CD14-positive monocyte (primary cell): Measurements from ENCODE around the gene SMARCAL1. TPM values are rescaled to one million over a fixed set of nuclear protein-coding genes. Genes with fewer than 3 reads are reported as not detected.

ENCODE experiments used
- DNase-seq, 3 donors: peaks; one replicate each; pipeline ENCODE4 v3.0.0-alpha.2; 2011 to 2022
- H2AFZ ChIP-seq: 2 replicates; pipeline ENCODE4 v1.6.0; 2012; ENCODE audit warnings: mild to moderate bottlenecking, low read depth, low read length, inconsistent platforms; ENCODE audit not compliant: insufficient read depth, poor library complexity, severe bottlenecking
- H3K27ac ChIP-seq, 2 donors: 1 replicate in 1 of 2; 2 replicates in 1 of 2; pipeline ENCODE4 v1.5.1; 2012 to 2013; ENCODE audit warnings: low read length in 2 of 2, control low read depth in 1 of 2, inconsistent platforms in 1 of 2, low read depth in 1 of 2, mild to moderate bottlenecking in 1 of 2
- H3K27me3 ChIP-seq, 2 donors: one replicate each; pipeline versions ENCODE4 v1.6.0 to v1.6.1; 2011 to 2013; ENCODE audit warnings: low read length in 2 of 2; ENCODE audit not compliant: control insufficient read depth in 2 of 2, insufficient read depth in 2 of 2
- H3K36me3 ChIP-seq, 2 donors: replicated peaks in 1 of 2; 1 replicate in 1 of 2; 2 replicates in 1 of 2; pipeline versions ENCODE4 v1.5.1 to v1.6.1; 2012 to 2013; ENCODE audit warnings: low read length in 2 of 2, control low read depth in 1 of 2, inconsistent platforms in 1 of 2, mild to moderate bottlenecking in 1 of 2; ENCODE audit not compliant: insufficient read depth in 2 of 2, control insufficient read depth in 1 of 2
- H3K4me1 ChIP-seq, 2 donors: 1 replicate in 1 of 2; 2 replicates in 1 of 2; pipeline versions ENCODE4 v1.5.1 to v1.6.1; 2012 to 2013; ENCODE audit warnings: low read length in 2 of 2, control low read depth in 1 of 2, inconsistent platforms in 1 of 2, mild to moderate bottlenecking in 1 of 2, moderate library complexity in 1 of 2; ENCODE audit not compliant: insufficient read depth in 2 of 2, control insufficient read depth in 1 of 2
- H3K4me2 ChIP-seq: replicated peaks from 2 replicates; pipeline ENCODE3; 2012; ENCODE audit warnings: low read length, moderate library complexity, mild to moderate bottlenecking; ENCODE audit not compliant: poor library complexity, severe bottlenecking; ENCODE audit errors: extremely low read depth
- H3K4me3 ChIP-seq, 3 experiments: fragments of 200-600 bp in 1 of 3; sonication (generic) in 1 of 3; replicated peaks in 1 of 3; 1 replicate in 2 of 3; 2 replicates in 1 of 3; pipeline ENCODE4 v1.5.1; 2011 to 2013; ENCODE audit warnings: low read length in 3 of 3, mild to moderate bottlenecking in 3 of 3, control low read depth in 2 of 3, low read depth in 2 of 3, inconsistent platforms in 1 of 3, moderate library complexity in 1 of 3
- H3K79me2 ChIP-seq: 2 replicates; pipeline ENCODE4 v1.6.0; 2012; ENCODE audit warnings: mild to moderate bottlenecking, control low read depth, inconsistent platforms, low read length, moderate library complexity; ENCODE audit not compliant: insufficient read depth
- H3K9ac ChIP-seq: 2 replicates; pipeline ENCODE4 v1.6.0; 2017; ENCODE audit warnings: low read length, mild to moderate bottlenecking; ENCODE audit not compliant: insufficient read depth, poor library complexity, severe bottlenecking
- H3K9me3 ChIP-seq, 2 donors: replicated peaks in 1 of 2; 1 replicate in 1 of 2; 2 replicates in 1 of 2; pipeline versions ENCODE4 v1.5.1 to v1.6.1; 2012 to 2013; ENCODE audit warnings: low read length in 2 of 2, control low read depth in 1 of 2; ENCODE audit not compliant: control insufficient read depth in 1 of 2, insufficient read depth in 1 of 2
- H4K20me1 ChIP-seq: 2 replicates; pipeline ENCODE4 v1.6.0; 2012; ENCODE audit warnings: mild to moderate bottlenecking, low read length, control low read depth, moderate library complexity; ENCODE audit not compliant: insufficient read depth
- H3K27ac Mint-ChIP-seq, 7 donors: one replicate each; pipeline ENCODE4 v1.8.0; 2020; ENCODE audit warnings: mild to moderate bottlenecking in 7 of 7, mixed read lengths in 7 of 7, moderate library complexity in 6 of 7, inconsistent platforms in 2 of 7
- H3K27me3 Mint-ChIP-seq, 3 donors: one replicate each; pipeline ENCODE4 v1.8.0; 2021 to 2022; ENCODE audit warnings: low read depth in 3 of 3, mild to moderate bottlenecking in 3 of 3, mixed read lengths in 3 of 3, moderate library complexity in 3 of 3, inconsistent platforms in 1 of 3
- H3K36me3 Mint-ChIP-seq, 2 donors: one replicate each; pipeline ENCODE4 v1.8.0; 2020; ENCODE audit warnings: mixed read lengths in 2 of 2, inconsistent platforms in 1 of 2, mild to moderate bottlenecking in 1 of 2
- H3K4me1 Mint-ChIP-seq: one replicate; pipeline ENCODE4 v1.8.0; 2020; ENCODE audit warnings: mild to moderate bottlenecking, mixed read lengths
- H3K4me3 Mint-ChIP-seq, 2 donors: one replicate each; pipeline ENCODE4 v1.8.0; 2020; ENCODE audit warnings: mild to moderate bottlenecking in 2 of 2, mixed read lengths in 2 of 2, moderate library complexity in 1 of 2
- H3K9me3 Mint-ChIP-seq, 7 donors: one replicate each; pipeline ENCODE4 v1.8.0; 2020 to 2022; ENCODE audit warnings: mixed read lengths in 7 of 7, mild to moderate bottlenecking in 6 of 7, moderate library complexity in 6 of 7, inconsistent platforms in 2 of 7
- WGBS: methylation state at CpG from one replicate; pipeline ENCODE4 v1.1.5; 2013; ENCODE audit warnings: missing lambda C conversion rate; ENCODE audit not compliant: insufficient coverage; 5-methylcytosine and 5-hydroxymethylcytosine counted together
- intact Hi-C, 2 donors: fragments of 100-400 bp; cut with micrococcal nuclease; formaldehyde crosslinking; loops; one replicate each; pipeline versions ENCODE4 v1.15.0 to v1.15.1; 2023
- polyA plus RNA-seq, 3 donors: library from polyadenylated mRNA; depleted of rRNA in 1 of 3; unstranded in 2 of 3; stranded (reverse) in 1 of 3; fragments of 300-500 nt in 2 of 3; fragments of >200 nt in 1 of 3; fragmentation: Illumina TruSeq in 2 of 3; gene quantifications; 1 replicate in 2 of 3; 2 replicates in 1 of 3; pipeline ENCODE4 v1.2.3, GENCODE V29; 2012 to 2021
- TF ChIP-seq, protein P1 (sequence below): fragments of 200-600 bp; IDR thresholded peaks from one replicate; pipeline ENCODE4 v1.8.0; 2022; ENCODE audit warnings: antibody characterized with exemption, mild to moderate bottlenecking

Gene SMARCAL1
- polyA plus RNA-seq, 3 donors = 10.5 to 13.3 (median 11.5) TPM

DNA sequence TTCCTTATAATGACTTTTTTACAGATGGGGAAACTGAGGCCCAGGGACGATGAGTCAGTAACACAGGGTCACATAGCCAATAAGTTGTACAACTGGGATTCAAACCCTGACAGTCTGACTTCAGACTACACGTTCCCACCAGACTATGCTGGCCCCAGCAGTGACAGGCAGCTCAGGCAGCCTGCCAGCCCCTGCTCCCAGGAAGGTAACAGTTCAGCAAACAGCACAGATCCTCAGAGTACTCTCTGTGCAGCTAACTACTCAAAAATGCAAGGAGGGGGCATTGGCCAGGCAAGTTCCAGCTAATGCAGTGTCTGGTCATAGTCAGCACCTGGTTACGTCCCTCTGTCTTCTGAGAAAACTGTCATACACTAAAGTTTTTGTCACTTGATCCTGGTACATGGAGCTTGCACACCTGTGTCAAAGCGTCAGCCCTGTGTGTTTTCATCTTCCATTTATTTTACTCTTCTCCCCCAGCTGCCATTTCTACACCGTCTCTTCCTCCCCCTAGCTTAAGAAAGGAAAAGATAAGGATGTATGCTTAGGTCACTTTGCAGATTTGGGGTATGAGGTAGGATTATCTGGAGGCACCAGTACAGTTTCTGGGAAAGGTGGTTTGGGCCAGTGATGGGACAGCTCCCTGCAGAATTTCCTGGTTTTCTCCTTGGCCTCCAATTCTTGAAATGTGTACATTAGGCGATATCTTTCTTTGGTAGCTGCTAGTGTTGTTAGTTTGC is 4.5 kb downstream of the SMARCAL1 start:
- Mint-ChIP-seq H3K4me3 (no peak overlapping the region), H3K27ac (no peak overlapping the region), H3K36me3 (peaks cover 64 to 72% of the 10 kb centered on the region in 2 donors), H3K9me3 (no peaks in the 10 kb centered on the region), H3K27me3 (no peaks in the 10 kb centered on the region), H3K4me1 (peaks cover 18% of the 10 kb centered on the region)
- Histone ChIP-seq H3K4me1 (peaks cover 10 to 13% of the 10 kb centered on the region in 2 donors), H3K9ac (no peak overlapping the region), H4K20me1 (no peaks in the 10 kb centered on the region), H3K4me3 (no peak overlapping the region), H3K27me3 (no peaks in the 10 kb centered on the region), H3K27ac (no peak overlapping the region), H3K79me2 (peaks cover 8% of the 10 kb centered on the region), H3K9me3 (no peaks in the 10 kb centered on the region), H3K4me2 (no peak overlapping the region), H3K36me3 (peaks cover 47 to 74% of the 10 kb centered on the region in 2 donors), H2AFZ (no peak overlapping the region)
- intact Hi-C loops = loop anchor here in 1 of 2 donors (10.0 kb wide), 1 partner anchor 302 kb away; no protein-coding TSS in a partner anchor
- DNase-seq = no peak
- 88% methylated on average over 3 of the region's 6 CpGs for WGBS
- TF ChIP-seq, protein P1, sequence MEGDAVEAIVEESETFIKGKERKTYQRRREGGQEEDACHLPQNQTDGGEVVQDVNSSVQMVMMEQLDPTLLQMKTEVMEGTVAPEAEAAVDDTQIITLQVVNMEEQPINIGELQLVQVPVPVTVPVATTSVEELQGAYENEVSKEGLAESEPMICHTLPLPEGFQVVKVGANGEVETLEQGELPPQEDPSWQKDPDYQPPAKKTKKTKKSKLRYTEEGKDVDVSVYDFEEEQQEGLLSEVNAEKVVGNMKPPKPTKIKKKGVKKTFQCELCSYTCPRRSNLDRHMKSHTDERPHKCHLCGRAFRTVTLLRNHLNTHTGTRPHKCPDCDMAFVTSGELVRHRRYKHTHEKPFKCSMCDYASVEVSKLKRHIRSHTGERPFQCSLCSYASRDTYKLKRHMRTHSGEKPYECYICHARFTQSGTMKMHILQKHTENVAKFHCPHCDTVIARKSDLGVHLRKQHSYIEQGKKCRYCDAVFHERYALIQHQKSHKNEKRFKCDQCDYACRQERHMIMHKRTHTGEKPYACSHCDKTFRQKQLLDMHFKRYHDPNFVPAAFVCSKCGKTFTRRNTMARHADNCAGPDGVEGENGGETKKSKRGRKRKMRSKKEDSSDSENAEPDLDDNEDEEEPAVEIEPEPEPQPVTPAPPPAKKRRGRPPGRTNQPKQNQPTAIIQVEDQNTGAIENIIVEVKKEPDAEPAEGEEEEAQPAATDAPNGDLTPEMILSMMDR = no peak

GRCh38 chr2:216418981-216419380 is 6.7 kb downstream of the SMARCAL1 start:
- Histone ChIP-seq H2AFZ (no peak overlapping the region), H3K9me3 (no peaks in the 10 kb centered on the region), H3K4me1 (no peaks in the 10 kb centered on the region), H4K20me1 (no peaks in the 10 kb centered on the region), H3K27me3 (no peaks in the 10 kb centered on the region), H3K36me3 (peaks cover 69 to 97% of the 10 kb centered on the region in 2 donors), H3K79me2 (no peaks in the 10 kb centered on the region), H3K4me3 (no peak overlapping the region), H3K9ac (no peak overlapping the region), H3K4me2 (no peak overlapping the region), H3K27ac (no peak overlapping the region)
- no peak for DNase-seq
- H3K27ac Mint-ChIP-seq = no peak overlapping the region
- intact Hi-C loops = loop anchor here in 1 of 2 donors (10.0 kb wide), 1 partner anchor 304 kb away; no protein-coding TSS in a partner anchor
- H3K27me3 Mint-ChIP-seq = no peaks in the 10 kb centered on the region
- H3K4me3 Mint-ChIP-seq = no peak overlapping the region
- H3K36me3 Mint-ChIP-seq = peaks cover 85 to 92% of the 10 kb centered on the region in 2 donors
- no CpG with 5 or more reads among the region's 1 CpG for WGBS
- H3K9me3 Mint-ChIP-seq = peaks cover 0 to 3% (median under 1%) of the 10 kb centered on the region in 7 donors
- TF ChIP-seq, protein P1 = no peak
- H3K4me1 Mint-ChIP-seq = peaks cover 6% of the 10 kb centered on the region
